GM06990 (cell line): Measurements from ENCODE around the gene HIVEP2.

Experiments
- DNase-seq: peaks from one replicate; pipeline ENCODE4 v3.0.0-alpha.2; 2011; ENCODE audit not compliant: insufficient read length; ENCODE audit errors: extremely low read depth
- H3K27me3 ChIP-seq: replicated peaks from 2 replicates; pipeline ENCODE4 v1.6.0; 2011; ENCODE audit warnings: low read length; ENCODE audit not compliant: control insufficient read depth, insufficient read depth
- H3K36me3 ChIP-seq: 2 replicates; pipeline ENCODE4 v1.5.1; 2011; ENCODE audit warnings: low read length; ENCODE audit not compliant: control insufficient read depth, insufficient read depth
- H3K4me3 ChIP-seq: replicated peaks from 2 replicates; pipeline ENCODE4 v1.5.1; 2011; ENCODE audit warnings: low read depth, mild to moderate bottlenecking, control low read depth, low read length
- CTCF ChIP-seq: IDR thresholded peaks from 2 replicates; pipeline ENCODE4 v1.5.1; 2011; ENCODE audit warnings: low read length, control low read depth, mild to moderate bottlenecking, inconsistent platforms; ENCODE audit not compliant: insufficient read depth, poor library complexity, severe bottlenecking

Gene HIVEP2

GRCh38 chr6:142878407-142878806 lies 66.6 kb downstream of the HIVEP2 start:
- H3K36me3 ChIP-seq: no peaks in the 10 kb centered on the region; the same call in none of the 2 replicates
- DNase-seq: no peak
- H3K4me3 ChIP-seq: no peak overlapping the region
- TF ChIP-seq CTCF: no peak
- no peaks in the 10 kb centered on the region for H3K27me3 ChIP-seq

DNA sequence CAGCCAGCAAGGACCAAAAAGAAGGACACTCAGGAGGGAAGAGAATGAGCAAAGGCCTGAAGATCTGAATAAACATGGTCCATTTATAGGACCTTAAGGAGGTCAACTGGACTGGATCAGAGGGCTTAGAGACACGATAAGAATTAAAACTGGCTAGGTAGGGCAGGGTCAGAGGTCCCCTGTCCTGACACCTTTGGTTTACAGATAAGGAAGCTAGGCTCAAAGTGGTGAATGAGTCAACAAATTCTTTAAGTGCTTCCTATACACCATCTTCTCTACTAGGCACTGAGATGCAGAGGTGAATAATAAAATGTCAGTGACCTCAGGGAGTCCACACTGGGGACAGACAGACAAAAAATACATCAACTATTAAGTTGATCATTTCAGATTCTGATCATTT lies 70.3 kb downstream of the HIVEP2 start:
- Histone ChIP-seq H3K27me3 (no peaks in the 10 kb centered on the region), H3K4me3 (no peak overlapping the region), H3K36me3 (no peaks in the 10 kb centered on the region; the same call in none of the 2 replicates)
- no peak for TF ChIP-seq CTCF
- DNase-seq: no peak

DNA sequence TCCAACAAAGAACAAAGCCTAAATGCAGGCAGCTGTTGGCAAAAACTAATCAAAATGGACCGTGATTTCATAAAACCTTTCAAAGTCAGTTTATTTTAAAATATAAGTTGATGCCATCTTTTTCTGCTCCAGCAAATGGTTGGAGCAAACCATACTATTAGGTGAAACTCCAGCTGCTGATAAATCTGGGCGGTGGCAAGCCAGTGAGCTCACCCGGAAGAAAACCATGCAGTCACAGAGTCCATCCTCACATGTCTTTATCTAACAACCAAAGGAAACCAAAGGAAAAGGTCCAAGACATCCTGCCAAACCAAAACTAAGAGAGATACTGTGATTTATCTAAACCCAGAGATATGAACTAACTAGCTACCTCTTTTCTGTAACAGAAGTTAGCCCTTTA lies 72.6 kb downstream of the HIVEP2 start:
- no peaks in the 10 kb centered on the region for H3K27me3 ChIP-seq
- no peak for DNase-seq
- no peak for TF ChIP-seq CTCF
- H3K36me3 ChIP-seq: no peaks in the 10 kb centered on the region; the same call in 1 of the 2 replicates
- H3K4me3 ChIP-seq: no peak overlapping the region

GRCh38 chr6:142871910-142872331 lies 73.1 kb downstream of the HIVEP2 start:
- no peak for TF ChIP-seq CTCF
- DNase-seq: no peak
- H3K27me3 ChIP-seq: no peaks in the 10 kb centered on the region
- H3K36me3 ChIP-seq: no peaks in the 10 kb centered on the region; the same call in 1 of the 2 replicates
- H3K4me3 ChIP-seq: no peak overlapping the region

DNA sequence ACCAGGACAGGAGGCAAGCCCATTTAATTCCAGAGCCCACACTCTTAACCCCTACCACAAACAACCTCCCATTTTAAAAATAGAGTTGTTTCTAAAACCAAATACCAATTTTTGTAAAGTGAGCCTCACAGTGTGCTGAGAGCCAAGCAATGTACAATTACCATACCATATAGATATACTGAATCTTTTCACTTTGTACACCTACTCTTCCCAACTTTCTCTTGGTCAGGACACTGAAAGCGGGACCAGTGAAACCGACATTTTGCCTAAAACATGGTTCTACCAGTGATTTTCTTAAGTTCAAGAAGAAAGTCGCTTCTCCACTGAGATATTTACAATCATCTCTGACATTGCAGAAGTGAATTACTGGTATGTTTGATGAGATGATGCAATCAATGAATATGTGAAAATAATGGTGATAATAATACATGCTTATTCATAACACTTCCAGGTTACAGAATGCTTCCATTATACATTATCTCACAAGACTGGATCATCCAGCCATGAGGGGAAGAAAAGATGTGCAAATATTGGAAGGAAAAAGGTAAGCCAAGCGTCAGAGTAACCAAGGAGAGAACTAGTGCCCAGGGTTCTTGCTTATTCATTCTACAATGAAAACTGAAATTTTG lies 74.1 kb downstream of the HIVEP2 start:
- no peaks in the 10 kb centered on the region for H3K27me3 ChIP-seq
- DNase-seq: no peak
- no peaks in the 10 kb centered on the region; the same call in 1 of the 2 replicates for H3K36me3 ChIP-seq
- no peak for TF ChIP-seq CTCF
- no peak overlapping the region for H3K4me3 ChIP-seq

- Histone ChIP-seq H3K4me3 (no peak overlapping the region), H3K27me3 (no peaks in the 10 kb centered on the region), H3K36me3 (no peaks in the 10 kb centered on the region; the same call in 1 of the 2 replicates)
- no peak for DNase-seq
- no peak for TF ChIP-seq CTCF
Observed at GRCh38 chr6:142868917-142869316, 76.1 kb downstream of the HIVEP2 start.
